Endodermal cell (in vitro differentiated cells): ENCODE results near the gene MYPOP. TPM values are rescaled to one million over a fixed set of nuclear protein-coding genes. Genes with fewer than 3 reads are reported as not detected.

Experiments
- DNase-seq: peaks from one replicate; pipeline ENCODE4 v3.0.0-alpha.2; 2017
- H3K27ac ChIP-seq: 2 replicates; pipeline ENCODE4 v1.5.1; 2013; ENCODE audit warnings: mild to moderate bottlenecking, low read depth, low read length, moderate library complexity
- H3K27me3 ChIP-seq: 2 replicates; pipeline ENCODE4 v1.6.1; 2013; ENCODE audit warnings: mild to moderate bottlenecking, low read length, moderate library complexity; ENCODE audit not compliant: insufficient read depth, control insufficient read depth, poor library complexity, severe bottlenecking
- H3K36me3 ChIP-seq: 2 replicates; pipeline ENCODE4 v1.7.0; 2013; ENCODE audit warnings: mild to moderate bottlenecking, low read length, moderate library complexity; ENCODE audit not compliant: control insufficient read depth, insufficient read depth
- H3K4me1 ChIP-seq: one replicate; pipeline ENCODE4 v1.7.0; 2013; ENCODE audit warnings: low read length; ENCODE audit not compliant: control insufficient read depth, insufficient read depth
- H3K4me3 ChIP-seq: 2 replicates; pipeline ENCODE4 v1.5.1; 2013; ENCODE audit warnings: mild to moderate bottlenecking, low read length, moderate library complexity
- H3K9ac ChIP-seq: 2 replicates; pipeline ENCODE4 v1.6.1; 2013; ENCODE audit warnings: mild to moderate bottlenecking, low read length, moderate library complexity; ENCODE audit not compliant: poor library complexity, severe bottlenecking; ENCODE audit errors: extremely low read depth
- H3K9me3 ChIP-seq: 2 replicates; pipeline ENCODE4 v1.6.1; 2013; ENCODE audit warnings: mild to moderate bottlenecking, low read length, moderate library complexity; ENCODE audit not compliant: control insufficient read depth
- H3K27ac Mint-ChIP-seq: 2 replicates; pipeline ENCODE4 v1.8.0; 2020; ENCODE audit warnings: mixed read lengths
- H3K27me3 Mint-ChIP-seq: 2 replicates; pipeline ENCODE4 v1.8.0; 2021; ENCODE audit warnings: mild to moderate bottlenecking, mixed read lengths; ENCODE audit not compliant: insufficient read depth
- H3K36me3 Mint-ChIP-seq: 2 replicates; pipeline ENCODE4 v1.8.0; 2020; ENCODE audit warnings: low read depth, mixed read lengths
- H3K4me1 Mint-ChIP-seq: 2 replicates; pipeline ENCODE4 v1.8.0; 2020; ENCODE audit warnings: mixed read lengths
- H3K4me3 Mint-ChIP-seq: 2 replicates; pipeline ENCODE4 v1.8.0; 2020; ENCODE audit warnings: mild to moderate bottlenecking, moderate library complexity, mixed read lengths
- H3K9me3 Mint-ChIP-seq: 2 replicates; pipeline ENCODE4 v1.8.0; 2020; ENCODE audit warnings: mild to moderate bottlenecking, mixed read lengths
- WGBS, 2 experiments: methylation state at CpG; one replicate each; pipeline versions ENCODE4 v1.1.5 to v1.1.7; 2013; ENCODE audit warnings: missing lambda C conversion rate in 2 of 2, mixed read lengths in 1 of 2; ENCODE audit not compliant: insufficient coverage in 1 of 2, insufficient read length in 1 of 2; 5-methylcytosine and 5-hydroxymethylcytosine counted together
- total RNA-seq, 2 donors: library from RNA; stranded (reverse); fragmentation: NEBNext Ultra II Directional in 1 of 2; extraction: Animal tissue kit (Norgen Biotek cat#: 25700) in 1 of 2; gene quantifications; 2 replicates in 1 of 2; 3 replicates in 1 of 2; pipeline ENCODE4 v1.2.1, GENCODE V29; 2021
- TF ChIP-seq, protein P1 (sequence below): fragments of 200-600 bp; sonication (generic); conservative IDR thresholded peaks from 2 replicates; pipeline ENCODE4 v1.5.0; 2021; ENCODE audit warnings: antibody characterized with exemption, mild to moderate bottlenecking

The MYPOP gene
- total RNA-seq, 2 donors from 2014 or later, result 13.6 to 19.9 TPM

- no peaks in the 10 kb centered on the region for H3K4me1 ChIP-seq
- Mint-ChIP-seq H3K36me3 (no peaks in the 10 kb centered on the region), H3K27me3 (peaks cover 10% of the 10 kb centered on the region), H3K27ac (no peak overlapping the region), H3K9me3 (no peaks in the 10 kb centered on the region), H3K4me1 (peaks cover 6% of the 10 kb centered on the region), H3K4me3 (no peak overlapping the region)
- H3K27me3 ChIP-seq, result no peaks in the 10 kb centered on the region
- peak; percentile 83 for DNase-seq
- H3K4me3 ChIP-seq, result no peak overlapping the region
- H3K9me3 ChIP-seq, result no peaks in the 10 kb centered on the region
- no peak overlapping the region for H3K9ac ChIP-seq
- no peaks in the 10 kb centered on the region for H3K36me3 ChIP-seq
- 67 to 68% methylated on average over 9 of the region's 9 CpGs for WGBS, 2 experiments
- TF ChIP-seq, protein P1, sequence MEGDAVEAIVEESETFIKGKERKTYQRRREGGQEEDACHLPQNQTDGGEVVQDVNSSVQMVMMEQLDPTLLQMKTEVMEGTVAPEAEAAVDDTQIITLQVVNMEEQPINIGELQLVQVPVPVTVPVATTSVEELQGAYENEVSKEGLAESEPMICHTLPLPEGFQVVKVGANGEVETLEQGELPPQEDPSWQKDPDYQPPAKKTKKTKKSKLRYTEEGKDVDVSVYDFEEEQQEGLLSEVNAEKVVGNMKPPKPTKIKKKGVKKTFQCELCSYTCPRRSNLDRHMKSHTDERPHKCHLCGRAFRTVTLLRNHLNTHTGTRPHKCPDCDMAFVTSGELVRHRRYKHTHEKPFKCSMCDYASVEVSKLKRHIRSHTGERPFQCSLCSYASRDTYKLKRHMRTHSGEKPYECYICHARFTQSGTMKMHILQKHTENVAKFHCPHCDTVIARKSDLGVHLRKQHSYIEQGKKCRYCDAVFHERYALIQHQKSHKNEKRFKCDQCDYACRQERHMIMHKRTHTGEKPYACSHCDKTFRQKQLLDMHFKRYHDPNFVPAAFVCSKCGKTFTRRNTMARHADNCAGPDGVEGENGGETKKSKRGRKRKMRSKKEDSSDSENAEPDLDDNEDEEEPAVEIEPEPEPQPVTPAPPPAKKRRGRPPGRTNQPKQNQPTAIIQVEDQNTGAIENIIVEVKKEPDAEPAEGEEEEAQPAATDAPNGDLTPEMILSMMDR, result peak; percentile 75
- no peak overlapping the region for H3K27ac ChIP-seq
Observed at GRCh38 chr19:45922281-45922680, 19.9 kb upstream of the MYPOP start.

- H3K27me3 ChIP-seq, result no peaks in the 10 kb centered on the region
- no peak overlapping the region for H3K9ac ChIP-seq
- no peaks in the 10 kb centered on the region for H3K4me1 ChIP-seq
- Mint-ChIP-seq H3K27me3 (peaks cover 1% of the 10 kb centered on the region), H3K9me3 (no peaks in the 10 kb centered on the region), H3K4me1 (peaks cover 6% of the 10 kb centered on the region), H3K27ac (no peak overlapping the region), H3K4me3 (no peak overlapping the region), H3K36me3 (no peaks in the 10 kb centered on the region)
- H3K36me3 ChIP-seq, result no peaks in the 10 kb centered on the region
- DNase-seq, result no peak
- no peak overlapping the region for H3K4me3 ChIP-seq
- H3K27ac ChIP-seq, result peak overlapping the region; percentile 44
- TF ChIP-seq, protein P1, result no peak
- 93 to 97% methylated on average over 4 to 8 of the region's 8 CpGs for WGBS, 2 experiments
- no peaks in the 10 kb centered on the region for H3K9me3 ChIP-seq
Observed at GRCh38 chr19:45920458-45920857, 18.0 kb upstream of the MYPOP start.

DNA sequence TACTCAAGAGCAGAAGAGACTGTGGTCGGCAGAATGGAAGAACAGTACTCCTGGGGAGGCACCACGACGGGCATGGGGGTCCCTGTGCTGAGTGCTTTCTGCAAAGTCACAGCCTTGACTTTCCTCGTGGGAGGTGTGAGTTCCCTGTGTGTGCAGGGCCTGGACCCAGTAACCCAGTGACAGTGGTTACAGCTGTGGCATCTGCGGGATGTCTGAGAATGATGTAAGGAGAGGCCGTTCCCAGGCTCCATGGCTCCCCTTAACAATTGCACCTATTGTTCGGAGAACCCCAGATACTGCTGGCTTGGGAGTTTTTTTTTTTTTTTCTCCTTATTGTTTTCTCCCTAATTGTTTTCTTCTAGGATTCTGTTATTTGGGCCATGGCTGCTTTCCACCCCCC is 17.3 kb upstream of the MYPOP start:
- 76 to 84% methylated on average over 5 to 6 of the region's 7 CpGs for WGBS, 2 experiments
- H3K27me3 ChIP-seq, result no peaks in the 10 kb centered on the region
- no peaks in the 10 kb centered on the region for H3K36me3 ChIP-seq
- H3K4me1 ChIP-seq, result no peaks in the 10 kb centered on the region
- Mint-ChIP-seq H3K4me3 (no peak overlapping the region), H3K4me1 (peaks cover 6% of the 10 kb centered on the region), H3K36me3 (no peaks in the 10 kb centered on the region), H3K9me3 (no peaks in the 10 kb centered on the region), H3K27ac (no peak overlapping the region), H3K27me3 (peaks cover 1% of the 10 kb centered on the region)
- no peaks in the 10 kb centered on the region for H3K9me3 ChIP-seq
- TF ChIP-seq, protein P1, result no peak
- H3K27ac ChIP-seq, result peak overlapping the region; percentile 44
- H3K9ac ChIP-seq, result no peak overlapping the region
- DNase-seq, result no peak
- no peak overlapping the region for H3K4me3 ChIP-seq
